ENCODE data around the gene RALGAPA1.
"Not testable (repeated sequence)": the region's sequence is repeated elsewhere in the genome, so short reads cannot be mapped to it uniquely, and the experiment has no call there.

Gene RALGAPA1

DNA sequence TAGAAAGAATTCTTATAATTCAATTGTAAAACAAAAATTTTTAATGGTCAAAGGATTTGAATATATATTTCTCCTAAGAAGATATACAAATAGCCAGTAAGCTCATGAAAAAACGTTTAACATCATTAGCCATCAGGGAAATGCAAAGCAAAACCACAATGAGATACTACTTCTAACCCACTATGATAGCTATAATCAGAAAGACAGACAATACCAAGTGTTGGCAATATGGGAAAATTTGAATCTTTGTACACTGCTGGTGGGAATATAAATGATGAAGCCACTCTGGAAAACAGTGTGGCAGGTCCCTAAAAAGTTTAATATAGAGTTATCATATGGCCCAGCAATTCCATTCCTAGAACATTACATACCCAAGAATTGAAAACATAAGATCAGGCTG is 25.4 kb downstream of the RALGAPA1 start:
- no peaks in the 10 kb centered on the region for H3K36me3 ChIP-seq (ENCODE audit: insufficient read depth, low read depth, low read length)

GRCh38 chr14:35779368-35779767 is 29.7 kb downstream of the RALGAPA1 start:
- no peaks in the 10 kb centered on the region for H3K27me3 ChIP-seq (ENCODE audit: insufficient read depth, low read length)
- no peaks in the 10 kb centered on the region for H3K9me3 ChIP-seq (ENCODE audit: insufficient read depth, low read depth, low read length)
- H3K27ac ChIP-seq (ENCODE audit: low read length), result no peak overlapping the region
- no peak overlapping the region for H3K4me3 ChIP-seq (ENCODE audit: low read length)
- no peaks in the 10 kb centered on the region for H3K4me1 ChIP-seq (ENCODE audit: insufficient read depth, low read length)
- no peak overlapping the region for H3K9ac ChIP-seq (ENCODE audit: low read depth, low read length)
- no peaks in the 10 kb centered on the region for H3K36me3 ChIP-seq (ENCODE audit: insufficient read depth, low read depth, low read length)

More for the DNA sequence above, 25.4 kb downstream of the RALGAPA1 start:
- H3K4me1 ChIP-seq (ENCODE audit: insufficient read depth, low read length), result no peaks in the 10 kb centered on the region
- H3K27ac ChIP-seq (ENCODE audit: low read length), result no peak overlapping the region
- no peak overlapping the region for H3K4me3 ChIP-seq (ENCODE audit: low read length)
- no peaks in the 10 kb centered on the region for H3K9me3 ChIP-seq (ENCODE audit: insufficient read depth, low read depth, low read length)
- no peak overlapping the region for H3K9ac ChIP-seq (ENCODE audit: low read depth, low read length)
- H3K27me3 ChIP-seq (ENCODE audit: insufficient read depth, low read length), result no peaks in the 10 kb centered on the region

- not testable (repeated sequence) for H3K4me1 ChIP-seq (ENCODE audit: insufficient read depth, low read length); H3K36me3 ChIP-seq (ENCODE audit: insufficient read depth, low read depth, low read length); H3K27ac ChIP-seq (ENCODE audit: low read length); H3K9me3 ChIP-seq (ENCODE audit: insufficient read depth, low read depth, low read length); H3K9ac ChIP-seq (ENCODE audit: low read depth, low read length); H3K27me3 ChIP-seq (ENCODE audit: insufficient read depth, low read length); H3K4me3 ChIP-seq (ENCODE audit: low read length)
Measured at GRCh38 chr14:35777550-35777949, 31.5 kb downstream of the RALGAPA1 start.

DNA sequence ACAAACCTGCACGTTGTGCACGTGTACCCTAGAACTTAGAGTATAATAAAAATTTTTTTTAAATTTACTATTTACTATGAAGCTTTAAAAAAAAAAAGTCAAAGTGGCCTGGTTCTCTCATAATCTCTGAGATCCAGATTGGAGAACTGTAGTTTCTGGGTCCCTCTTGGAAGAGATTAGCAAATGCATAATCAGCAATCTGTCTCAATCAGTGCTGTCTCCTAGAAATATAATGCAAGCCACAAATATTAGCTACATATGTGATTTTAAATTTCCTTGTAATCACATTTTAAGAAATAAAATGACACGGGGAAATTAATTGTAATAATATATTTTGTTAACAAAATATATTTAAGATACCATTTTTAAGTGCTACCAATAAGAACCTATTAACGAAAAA is 32.3 kb downstream of the RALGAPA1 start:
- Histone ChIP-seq H3K9me3 (ENCODE audit: insufficient read depth, low read depth, low read length) (no peaks in the 10 kb centered on the region), H3K36me3 (ENCODE audit: insufficient read depth, low read depth, low read length) (no peaks in the 10 kb centered on the region), H3K27ac (ENCODE audit: low read length) (no peak overlapping the region), H3K27me3 (ENCODE audit: insufficient read depth, low read length) (no peaks in the 10 kb centered on the region), H3K9ac (ENCODE audit: low read depth, low read length) (no peak overlapping the region), H3K4me1 (ENCODE audit: insufficient read depth, low read length) (no peaks in the 10 kb centered on the region), H3K4me3 (ENCODE audit: low read length) (no peak overlapping the region)

GRCh38 chr14:35776085-35776484 is 33.0 kb downstream of the RALGAPA1 start:
- H3K9ac ChIP-seq (ENCODE audit: low read depth, low read length); H3K36me3 ChIP-seq (ENCODE audit: insufficient read depth, low read depth, low read length); H3K27ac ChIP-seq (ENCODE audit: low read length); H3K27me3 ChIP-seq (ENCODE audit: insufficient read depth, low read length); H3K4me1 ChIP-seq (ENCODE audit: insufficient read depth, low read length); H3K4me3 ChIP-seq (ENCODE audit: low read length); H3K9me3 ChIP-seq (ENCODE audit: insufficient read depth, low read depth, low read length): not testable (repeated sequence)

- no peaks in the 10 kb centered on the region for H3K4me1 ChIP-seq (ENCODE audit: insufficient read depth, low read length)
- no peaks in the 10 kb centered on the region for H3K36me3 ChIP-seq (ENCODE audit: insufficient read depth, low read depth, low read length)
- H3K9me3 ChIP-seq (ENCODE audit: insufficient read depth, low read depth, low read length), result no peaks in the 10 kb centered on the region
- H3K27me3 ChIP-seq (ENCODE audit: insufficient read depth, low read length), result no peaks in the 10 kb centered on the region
- no peak overlapping the region for H3K9ac ChIP-seq (ENCODE audit: low read depth, low read length)
- H3K27ac ChIP-seq (ENCODE audit: low read length), result no peak overlapping the region
- H3K4me3 ChIP-seq (ENCODE audit: low read length), result no peak overlapping the region
Measured at GRCh38 chr14:35766700-35767082, 42.4 kb downstream of the RALGAPA1 start.

GRCh38 chr14:35766036-35766699 is 42.9 kb downstream of the RALGAPA1 start:
- Histone ChIP-seq H3K36me3 (ENCODE audit: insufficient read depth, low read depth, low read length) (no peaks in the 10 kb centered on the region), H3K9me3 (ENCODE audit: insufficient read depth, low read depth, low read length) (no peaks in the 10 kb centered on the region), H3K4me3 (ENCODE audit: low read length) (no peak overlapping the region), H3K27me3 (ENCODE audit: insufficient read depth, low read length) (no peaks in the 10 kb centered on the region), H3K9ac (ENCODE audit: low read depth, low read length) (no peak overlapping the region), H3K4me1 (ENCODE audit: insufficient read depth, low read length) (no peaks in the 10 kb centered on the region), H3K27ac (ENCODE audit: low read length) (no peak overlapping the region)

DNA sequence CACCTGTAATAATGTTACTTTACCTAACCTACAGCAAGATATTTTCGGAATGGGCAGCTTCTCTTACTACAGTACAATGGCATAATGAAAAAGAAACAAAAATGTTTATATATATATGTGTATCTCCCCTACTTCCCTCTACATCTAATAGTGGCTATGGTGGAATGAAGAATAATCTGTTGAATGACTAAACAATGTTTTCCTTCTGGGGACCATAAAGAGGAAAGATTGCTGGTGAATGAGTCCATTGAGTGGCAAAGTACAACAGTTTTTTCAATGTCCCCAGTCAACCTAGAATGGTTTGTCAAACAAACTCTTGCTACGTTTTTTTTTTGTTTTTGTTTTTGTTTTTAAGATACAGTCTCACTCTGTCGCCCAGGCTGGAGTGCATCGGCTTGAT is 47.2 kb downstream of the RALGAPA1 start:
- no peak overlapping the region for H3K9ac ChIP-seq (ENCODE audit: low read depth, low read length)
- H3K4me1 ChIP-seq (ENCODE audit: insufficient read depth, low read length), result no peaks in the 10 kb centered on the region
- no peaks in the 10 kb centered on the region for H3K9me3 ChIP-seq (ENCODE audit: insufficient read depth, low read depth, low read length)
- no peak overlapping the region for H3K27ac ChIP-seq (ENCODE audit: low read length)
- no peaks in the 10 kb centered on the region for H3K36me3 ChIP-seq (ENCODE audit: insufficient read depth, low read depth, low read length)
- H3K4me3 ChIP-seq (ENCODE audit: low read length), result no peak overlapping the region
- no peaks in the 10 kb centered on the region for H3K27me3 ChIP-seq (ENCODE audit: insufficient read depth, low read length)

- no peaks in the 10 kb centered on the region for H3K27me3 ChIP-seq (ENCODE audit: insufficient read depth, low read length)
- peaks cover 9% of the 10 kb centered on the region; the same call in 1 of the 2 replicates for H3K36me3 ChIP-seq (ENCODE audit: insufficient read depth, low read depth, low read length)
- no peaks in the 10 kb centered on the region for H3K4me1 ChIP-seq (ENCODE audit: insufficient read depth, low read length)
Measured at GRCh38 chr14:35760143-35760542, 49.0 kb downstream of the RALGAPA1 start.

DNA sequence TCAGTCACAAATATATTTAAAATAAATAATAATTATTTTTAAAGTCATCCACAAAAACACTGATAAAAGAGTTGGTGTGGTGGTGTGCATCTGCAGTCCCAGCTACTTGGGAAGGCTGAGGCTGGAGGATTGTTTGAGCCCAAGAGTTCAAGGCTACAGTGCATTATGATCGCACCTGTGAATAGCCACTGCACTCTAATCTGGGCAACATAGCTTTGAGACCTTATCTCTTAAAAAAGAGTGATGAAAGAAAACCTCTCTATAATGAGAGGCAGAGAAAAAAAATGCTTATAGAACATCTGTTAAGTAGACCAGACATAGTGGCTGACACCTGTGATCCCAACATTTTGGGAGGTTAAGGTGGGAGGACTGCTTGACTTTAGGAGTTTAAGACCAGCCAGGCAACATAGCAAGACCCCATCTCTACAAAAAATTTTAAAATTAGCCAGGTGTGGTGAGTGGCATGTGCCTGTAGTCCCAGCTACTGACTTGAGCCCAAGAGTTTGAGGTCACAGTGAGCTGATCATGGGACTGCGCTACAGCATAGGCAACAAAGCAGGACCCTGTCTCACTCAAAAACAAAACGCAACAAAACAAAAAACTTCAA is 50.5 kb downstream of the RALGAPA1 start:
- no peak overlapping the region for H3K27ac ChIP-seq (ENCODE audit: low read length)
- H3K4me1 ChIP-seq (ENCODE audit: insufficient read depth, low read length), result no peaks in the 10 kb centered on the region
- no peaks in the 10 kb centered on the region for H3K27me3 ChIP-seq (ENCODE audit: insufficient read depth, low read length)
- H3K36me3 ChIP-seq (ENCODE audit: insufficient read depth, low read depth, low read length), result peaks cover 9% of the 10 kb centered on the region; the same call in 1 of the 2 replicates
- H3K9ac ChIP-seq (ENCODE audit: low read depth, low read length), result no peak overlapping the region
- no peaks in the 10 kb centered on the region for H3K9me3 ChIP-seq (ENCODE audit: insufficient read depth, low read depth, low read length)
- H3K4me3 ChIP-seq (ENCODE audit: low read length), result no peak overlapping the region

More at GRCh38 chr14:35760143-35760542, 49.0 kb downstream of the RALGAPA1 start:
- Histone ChIP-seq H3K27ac (ENCODE audit: low read length) (no peak overlapping the region), H3K9ac (ENCODE audit: low read depth, low read length) (no peak overlapping the region), H3K4me3 (ENCODE audit: low read length) (no peak overlapping the region), H3K9me3 (ENCODE audit: insufficient read depth, low read depth, low read length) (no peaks in the 10 kb centered on the region)

- Histone ChIP-seq H3K4me3 (ENCODE audit: low read length) (no peak overlapping the region), H3K4me1 (ENCODE audit: insufficient read depth, low read length) (no peaks in the 10 kb centered on the region), H3K27me3 (ENCODE audit: insufficient read depth, low read length) (no peaks in the 10 kb centered on the region), H3K36me3 (ENCODE audit: insufficient read depth, low read depth, low read length) (peaks cover 9% of the 10 kb centered on the region; the same call in 1 of the 2 replicates), H3K9me3 (ENCODE audit: insufficient read depth, low read depth, low read length) (no peaks in the 10 kb centered on the region), H3K27ac (ENCODE audit: low read length) (no peak overlapping the region), H3K9ac (ENCODE audit: low read depth, low read length) (no peak overlapping the region)
Measured at GRCh38 chr14:35754671-35755070, 54.4 kb downstream of the RALGAPA1 start.

DNA sequence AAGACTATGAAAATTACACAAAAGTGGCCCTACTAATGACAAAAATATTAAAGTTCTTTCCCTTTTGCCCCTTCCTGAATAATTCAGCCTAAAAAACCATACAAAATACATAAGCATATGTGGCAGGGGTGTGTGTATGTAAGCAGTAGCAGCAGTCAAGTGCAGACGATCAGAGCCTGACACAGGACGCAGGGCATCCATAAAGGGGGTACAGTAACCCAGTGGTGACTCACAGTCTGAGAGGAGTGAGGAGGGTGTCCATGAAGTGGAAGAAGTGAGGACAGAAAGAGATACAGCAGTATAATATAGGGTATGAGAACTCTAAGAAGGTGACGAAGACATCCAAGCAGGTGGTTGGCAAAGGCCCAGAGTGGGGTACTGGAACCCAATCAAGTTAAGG is 56.7 kb downstream of the RALGAPA1 start:
- Histone ChIP-seq H3K27me3 (ENCODE audit: insufficient read depth, low read length) (no peaks in the 10 kb centered on the region), H3K27ac (ENCODE audit: low read length) (no peak overlapping the region), H3K9ac (ENCODE audit: low read depth, low read length) (no peak overlapping the region), H3K4me3 (ENCODE audit: low read length) (no peak overlapping the region), H3K4me1 (ENCODE audit: insufficient read depth, low read length) (no peaks in the 10 kb centered on the region), H3K36me3 (ENCODE audit: insufficient read depth, low read depth, low read length) (peaks cover 14% of the 10 kb centered on the region), H3K9me3 (ENCODE audit: insufficient read depth, low read depth, low read length) (no peaks in the 10 kb centered on the region)

All from iPS-20b (cell line).